ENCODE results near the gene IL17REL. TPM values are rescaled to one million over a fixed set of nuclear protein-coding genes. Genes with fewer than 3 reads are reported as not detected.

Gene IL17REL
- total RNA-seq, 2 donors from 2014 or later = not detected

DNA sequence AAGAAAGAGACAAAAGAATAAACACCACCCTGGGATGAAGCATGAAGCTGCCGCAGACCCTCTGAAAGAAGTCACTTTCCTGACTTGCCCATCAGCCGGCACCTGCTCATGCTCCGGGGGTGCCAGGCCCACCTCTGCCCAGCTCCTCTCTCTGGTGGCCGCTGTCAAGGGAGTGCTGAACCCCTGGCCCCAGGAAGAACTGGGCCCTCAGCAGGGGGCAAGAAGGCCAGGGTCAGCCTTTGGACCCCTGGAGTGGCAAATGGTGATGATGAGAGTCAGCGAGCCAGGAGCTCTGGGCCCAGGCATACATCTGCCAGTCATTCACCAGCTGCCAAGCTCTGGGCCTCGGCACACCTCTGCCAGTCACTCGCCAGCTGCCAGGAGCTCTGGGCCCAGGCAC is 28.2 kb upstream of the IL17REL start:
- 83 to 94% methylated on average over 2 to 7 of the region's 7 CpGs for WGBS, 2 donors
- intact Hi-C loops (cut with DNase I) = no loop called here
- ATAC-seq (no peak), DNase-seq (no peak)
- TF ChIP-seq, protein P1, sequence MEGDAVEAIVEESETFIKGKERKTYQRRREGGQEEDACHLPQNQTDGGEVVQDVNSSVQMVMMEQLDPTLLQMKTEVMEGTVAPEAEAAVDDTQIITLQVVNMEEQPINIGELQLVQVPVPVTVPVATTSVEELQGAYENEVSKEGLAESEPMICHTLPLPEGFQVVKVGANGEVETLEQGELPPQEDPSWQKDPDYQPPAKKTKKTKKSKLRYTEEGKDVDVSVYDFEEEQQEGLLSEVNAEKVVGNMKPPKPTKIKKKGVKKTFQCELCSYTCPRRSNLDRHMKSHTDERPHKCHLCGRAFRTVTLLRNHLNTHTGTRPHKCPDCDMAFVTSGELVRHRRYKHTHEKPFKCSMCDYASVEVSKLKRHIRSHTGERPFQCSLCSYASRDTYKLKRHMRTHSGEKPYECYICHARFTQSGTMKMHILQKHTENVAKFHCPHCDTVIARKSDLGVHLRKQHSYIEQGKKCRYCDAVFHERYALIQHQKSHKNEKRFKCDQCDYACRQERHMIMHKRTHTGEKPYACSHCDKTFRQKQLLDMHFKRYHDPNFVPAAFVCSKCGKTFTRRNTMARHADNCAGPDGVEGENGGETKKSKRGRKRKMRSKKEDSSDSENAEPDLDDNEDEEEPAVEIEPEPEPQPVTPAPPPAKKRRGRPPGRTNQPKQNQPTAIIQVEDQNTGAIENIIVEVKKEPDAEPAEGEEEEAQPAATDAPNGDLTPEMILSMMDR (IDR thresholded peaks at IDR 0.05) = no peak
- no peak for TF ChIP-seq POLR2A (IDR thresholded peaks at IDR 0.05)
- Histone ChIP-seq H3K9me3 (peaks cover 0 to 8% (median 0%) of the 10 kb centered on the region in 3 donors), H3K4me1 (no peaks in the 10 kb centered on the region), H3K4me3 (no peak overlapping the region), H3K36me3 (replicated peaks in 1 of 2; ENCODE audit: insufficient read depth in 1 of 2, low read depth in 2 of 2) (no peaks in the 10 kb centered on the region), H3K27me3 (no peaks in the 10 kb centered on the region), H3K27ac (no peak overlapping the region)

DNA sequence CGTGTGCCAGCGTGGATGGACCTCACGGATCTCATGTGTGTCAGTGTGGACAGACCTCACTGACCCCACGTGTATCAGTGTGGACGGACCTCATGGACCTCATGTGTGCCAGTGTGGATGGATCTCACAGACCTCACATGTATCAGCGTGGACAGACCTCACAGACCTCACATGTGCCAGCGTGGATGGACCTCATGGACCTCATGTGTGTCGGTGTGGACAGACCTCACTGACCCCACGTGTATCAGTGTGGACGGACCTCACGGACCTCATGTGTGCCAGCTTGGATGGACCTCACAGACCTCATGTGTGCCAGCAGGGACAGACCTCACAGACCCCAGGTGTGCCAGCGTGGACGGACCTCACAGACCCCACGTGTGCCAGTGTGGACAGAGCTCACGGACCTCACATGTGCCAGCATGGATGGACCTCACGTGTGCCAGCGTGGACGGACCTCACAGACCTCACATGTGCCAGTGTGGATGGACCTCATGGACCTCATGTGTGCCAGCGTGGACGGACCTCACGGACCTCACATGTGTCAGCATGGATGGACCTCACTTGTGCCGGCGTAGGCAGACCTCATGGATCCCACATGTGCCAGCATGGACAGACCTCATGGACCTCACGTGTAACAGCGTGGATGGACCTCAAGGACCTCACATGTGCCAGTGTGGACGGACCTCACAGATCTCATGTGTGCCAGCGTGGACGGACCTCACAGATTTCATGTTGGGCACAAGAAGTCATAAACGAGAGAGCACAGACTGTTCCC is 27.3 kb upstream of the IL17REL start:
- intact Hi-C loops (cut with DNase I) = no loop called here
- ATAC-seq (no peak), DNase-seq (no peak)
- Histone ChIP-seq H3K4me1 (no peaks in the 10 kb centered on the region), H3K27ac (no peak overlapping the region), H3K4me3 (no peak overlapping the region), H3K36me3 (replicated peaks in 1 of 2; ENCODE audit: insufficient read depth in 1 of 2, low read depth in 2 of 2) (no peaks in the 10 kb centered on the region), H3K27me3 (no peaks in the 10 kb centered on the region), H3K9me3 (peaks cover 0 to 8% (median 0%) of the 10 kb centered on the region in 3 donors)
- 80 to 83% methylated on average over 19 to 29 of the region's 29 CpGs for WGBS, 2 donors
- no peak for TF ChIP-seq POLR2A (IDR thresholded peaks at IDR 0.05)
- TF ChIP-seq, protein P1 (IDR thresholded peaks at IDR 0.05) = no peak

DNA sequence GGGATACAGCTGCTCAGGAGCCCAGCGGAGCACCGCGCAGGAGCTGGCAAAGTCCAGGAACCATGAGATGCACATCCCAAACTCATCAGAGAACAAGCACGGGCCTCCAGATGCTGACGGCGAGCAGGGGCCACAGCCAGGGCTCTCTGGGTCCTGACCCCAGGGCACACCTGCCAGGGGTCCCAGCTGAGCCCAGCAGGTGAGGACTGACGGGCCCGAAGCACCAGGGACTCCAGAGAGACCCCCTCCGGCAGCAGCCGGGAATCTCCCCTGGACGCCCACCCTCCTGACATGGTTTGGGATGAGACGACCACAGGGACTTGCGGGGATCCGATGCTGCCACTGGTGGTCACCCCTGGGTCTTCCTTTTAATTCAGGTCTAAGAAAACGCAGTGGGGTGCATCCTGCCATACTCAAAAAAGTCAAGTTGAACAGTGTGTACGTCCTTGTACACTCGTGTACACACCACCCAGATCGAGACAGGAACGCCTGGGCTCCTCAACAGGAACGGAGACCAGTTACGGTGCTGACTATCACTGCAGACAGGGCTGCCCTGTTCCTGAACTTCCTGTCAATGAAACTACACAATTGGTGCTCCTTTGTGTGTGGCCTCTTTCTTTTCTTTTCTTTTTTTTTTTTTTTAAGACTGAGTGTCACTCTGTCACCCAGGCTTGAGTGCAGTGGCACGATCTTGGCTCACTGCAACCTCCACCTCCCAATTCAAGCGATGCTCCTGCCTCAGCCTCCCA is 23.6 kb upstream of the IL17REL start:
- peaks cover 0 to 8% (median 0%) of the 10 kb centered on the region in 3 donors for H3K9me3 ChIP-seq
- intact Hi-C loops (cut with DNase I) = no loop called here
- 65 to 89% methylated on average over 8 to 23 of the region's 23 CpGs for WGBS, 2 donors

DNA sequence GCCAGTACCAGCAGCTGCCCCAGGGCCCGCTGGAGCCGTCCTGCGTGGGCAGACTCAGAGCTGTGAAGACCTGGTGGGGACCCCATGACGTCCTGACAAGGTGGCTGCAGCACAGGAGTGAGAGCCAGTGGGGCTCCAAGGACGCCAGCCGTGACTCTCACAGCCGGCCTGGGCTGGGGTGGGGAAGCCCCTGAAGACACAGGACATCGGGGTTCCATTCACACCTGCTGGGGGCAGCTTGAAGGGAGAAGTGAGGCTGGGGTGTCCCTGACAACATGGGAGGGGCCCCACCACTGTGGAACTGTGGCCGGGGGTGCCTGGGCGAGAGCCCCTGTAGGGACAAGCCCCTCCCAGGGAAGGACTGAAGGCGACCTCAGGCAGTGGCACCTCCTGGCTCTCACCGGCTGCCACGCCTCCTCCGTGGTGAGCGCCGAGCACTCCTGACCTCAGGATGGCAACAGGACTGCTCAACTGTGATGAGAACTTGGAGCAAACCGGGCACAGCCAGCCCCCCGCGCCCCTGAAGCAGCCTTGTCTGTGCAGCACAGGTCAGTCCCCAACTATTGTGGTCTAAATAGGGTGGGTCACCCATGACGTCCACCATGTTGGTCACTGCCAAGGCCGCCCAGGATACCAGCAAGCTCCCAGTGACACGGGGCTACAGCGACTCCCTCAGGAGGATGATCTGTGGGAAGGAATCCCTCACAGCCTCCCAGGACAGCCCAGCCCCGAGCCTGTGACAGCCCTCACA is 22.7 kb upstream of the IL17REL start:
- Histone ChIP-seq H3K27ac (no peak overlapping the region), H3K4me1 (peaks cover 2% of the 10 kb centered on the region), H3K36me3 (replicated peaks in 1 of 2; ENCODE audit: insufficient read depth in 1 of 2, low read depth in 2 of 2) (no peaks in the 10 kb centered on the region), H3K27me3 (no peaks in the 10 kb centered on the region), H3K4me3 (no peak overlapping the region), H3K9me3 (peaks cover 0 to 8% (median 0%) of the 10 kb centered on the region in 3 donors)
- DNase-seq (no peak), ATAC-seq (no peak)
- WGBS, 2 donors = 49% methylated on average over 17 of the region's 24 CpGs; no CpG with 5 or more reads in 1 of the 2 donors
- intact Hi-C loops (cut with DNase I) = no loop called here
- TF ChIP-seq, protein P1 (IDR thresholded peaks at IDR 0.05) = no peak
- TF ChIP-seq POLR2A (IDR thresholded peaks at IDR 0.05) = no peak

More for the DNA sequence above, 23.6 kb upstream of the IL17REL start:
- DNase-seq = no peak
- ATAC-seq = no peak
- Histone ChIP-seq H3K4me1 (no peaks in the 10 kb centered on the region), H3K27ac (no peak overlapping the region), H3K4me3 (no peak overlapping the region), H3K36me3 (replicated peaks in 1 of 2; ENCODE audit: insufficient read depth in 1 of 2, low read depth in 2 of 2) (no peaks in the 10 kb centered on the region), H3K27me3 (no peaks in the 10 kb centered on the region)
- TF ChIP-seq, protein P1 (IDR thresholded peaks at IDR 0.05) = no peak
- TF ChIP-seq POLR2A (IDR thresholded peaks at IDR 0.05) = no peak

Measured in body of pancreas (tissue), 4 donors.